Measurements from ENCODE around the gene NCSTN. TPM values are rescaled to one million over a fixed set of nuclear protein-coding genes. Genes with fewer than 3 reads are reported as not detected.

The NCSTN gene
- 35.2 and 47.6 TPM in 2 replicates for total RNA-seq (2014; rRNA removed; shearing (Covaris generic))

GRCh38 chr1:160342953-160343869 is at the start of gene NCSTN, which contains the start of gene COPA:
Gene NCSTN (plus strand): TSS chr1:160343383. CDS start chr1:160343397, 14 bp downstream.
Gene COPA (minus strand): TSS chr1:160343250. CDS start chr1:160343170, 80 bp downstream.
- peak; percentile 94 for DNase-seq (ENCODE audit: low spot score)
- in situ Hi-C loops (cut with HindIII; ENCODE audit: low sequenced_read_pairs): no loop called here

GRCh38 chr1:160296036-160296435 is 47.1 kb upstream of the NCSTN start:
- in situ Hi-C loops (cut with HindIII; ENCODE audit: low sequenced_read_pairs): no loop called here
- no peak for DNase-seq (ENCODE audit: low spot score)

- DNase-seq (ENCODE audit: low spot score): no peak
- in situ Hi-C loops (cut with HindIII; ENCODE audit: low sequenced_read_pairs): no loop called here
These were observed 43.0 kb upstream of the NCSTN start for GRCh38 chr1:160300173-160300572.

- in situ Hi-C loops (cut with HindIII; ENCODE audit: low sequenced_read_pairs): no loop called here
- no peak for DNase-seq (ENCODE audit: low spot score)
These were observed 35.9 kb upstream of the NCSTN start for GRCh38 chr1:160307118-160307791.

- in situ Hi-C loops (cut with HindIII; ENCODE audit: low sequenced_read_pairs): no loop called here
These were observed 34.6 kb upstream of the NCSTN start for GRCh38 chr1:160308451-160309184.

GRCh38 chr1:160309185-160309557 is 34.0 kb upstream of the NCSTN start:
- in situ Hi-C loops (cut with HindIII; ENCODE audit: low sequenced_read_pairs): no loop called here
- no peak for DNase-seq (ENCODE audit: low spot score)

More at GRCh38 chr1:160308451-160309184, 34.6 kb upstream of the NCSTN start:
- no peak for DNase-seq (ENCODE audit: low spot score)

GRCh38 chr1:160309571-160309970 is 33.6 kb upstream of the NCSTN start:
- in situ Hi-C loops (cut with HindIII; ENCODE audit: low sequenced_read_pairs): no loop called here

GRCh38 chr1:160315359-160315758 is 27.8 kb upstream of the NCSTN start:
- in situ Hi-C loops (cut with HindIII; ENCODE audit: low sequenced_read_pairs): no loop called here
- no peak for DNase-seq (ENCODE audit: low spot score)

More at GRCh38 chr1:160309571-160309970, 33.6 kb upstream of the NCSTN start:
- no peak for DNase-seq (ENCODE audit: low spot score)

- in situ Hi-C loops (cut with HindIII; ENCODE audit: low sequenced_read_pairs): no loop called here
- no peak for DNase-seq (ENCODE audit: low spot score)
These were observed 20.4 kb upstream of the NCSTN start for GRCh38 chr1:160322831-160323230.

- in situ Hi-C loops (cut with HindIII; ENCODE audit: low sequenced_read_pairs): no loop called here
- no peak for DNase-seq (ENCODE audit: low spot score)
These were observed 17.9 kb upstream of the NCSTN start for GRCh38 chr1:160325252-160325651.

GRCh38 chr1:160326418-160326817 is 16.8 kb upstream of the NCSTN start:
- in situ Hi-C loops (cut with HindIII; ENCODE audit: low sequenced_read_pairs): no loop called here
- DNase-seq (ENCODE audit: low spot score): no peak

- DNase-seq (ENCODE audit: low spot score): peak; percentile 10
- in situ Hi-C loops (cut with HindIII; ENCODE audit: low sequenced_read_pairs): no loop called here
These were observed 15.0 kb upstream of the NCSTN start for GRCh38 chr1:160328184-160328583.

- no peak for DNase-seq (ENCODE audit: low spot score)
- in situ Hi-C loops (cut with HindIII; ENCODE audit: low sequenced_read_pairs): no loop called here
These were observed 13.1 kb upstream of the NCSTN start for GRCh38 chr1:160330119-160330518.

GRCh38 chr1:160332516-160332915 is 10.7 kb upstream of the NCSTN start:
- DNase-seq (ENCODE audit: low spot score): no peak
- in situ Hi-C loops (cut with HindIII; ENCODE audit: low sequenced_read_pairs): no loop called here

- DNase-seq (ENCODE audit: low spot score): no peak
- in situ Hi-C loops (cut with HindIII; ENCODE audit: low sequenced_read_pairs): no loop called here
These were observed 4.6 kb upstream of the NCSTN start for GRCh38 chr1:160338580-160338979.

GRCh38 chr1:160340146-160340545 is 3.0 kb upstream of the NCSTN start:
- in situ Hi-C loops (cut with HindIII; ENCODE audit: low sequenced_read_pairs): no loop called here
- no peak for DNase-seq (ENCODE audit: low spot score)

GRCh38 chr1:160340866-160341265 is 2.3 kb upstream of the NCSTN start:
- DNase-seq (ENCODE audit: low spot score): no peak
- in situ Hi-C loops (cut with HindIII; ENCODE audit: low sequenced_read_pairs): no loop called here

GRCh38 chr1:160342526-160342925 is 657 bp upstream of the NCSTN start:
- DNase-seq (ENCODE audit: low spot score): no peak
- in situ Hi-C loops (cut with HindIII; ENCODE audit: low sequenced_read_pairs): no loop called here

GRCh38 chr1:160344241-160344640 is 1.1 kb downstream of the NCSTN start:
- no peak for DNase-seq (ENCODE audit: low spot score)
- in situ Hi-C loops (cut with HindIII; ENCODE audit: low sequenced_read_pairs): no loop called here

GRCh38 chr1:160344936-160345335 is 1.8 kb downstream of the NCSTN start:
- no peak for DNase-seq (ENCODE audit: low spot score)
- in situ Hi-C loops (cut with HindIII; ENCODE audit: low sequenced_read_pairs): no loop called here
